Measurements from ENCODE around the gene TFCP2. TPM values are rescaled to one million over a fixed set of nuclear protein-coding genes. Genes with fewer than 3 reads are reported as not detected.

The TFCP2 gene
- total RNA-seq, 1 experiment from 2014 or later = 27.3 TPM

- no peak overlapping the region for H3K9ac ChIP-seq (ENCODE audit: low read length)
- H3F3A ChIP-seq (ENCODE audit: low read length, unreplicated experiment) = no peaks in the 10 kb centered on the region
- H3K9me3 ChIP-seq (ENCODE audit: low read length) = no peaks in the 10 kb centered on the region
- H3K27ac ChIP-seq (ENCODE audit: low read length) = no peak overlapping the region
- DNase-seq (no peak), ATAC-seq (no peak)
- ChIA-PET POLR2A (ENCODE audit: unreplicated experiment) (no interaction called here), CTCF (no interaction called here)
- H3K79me2 ChIP-seq (ENCODE audit: low read length) = no peaks in the 10 kb centered on the region
- H3K27me3 ChIP-seq (ENCODE audit: low read length) = no peaks in the 10 kb centered on the region
- no peaks in the 10 kb centered on the region for H3K9me2 ChIP-seq (replicated peaks; ENCODE audit: low read length)
- no peak overlapping the region for H2AFZ ChIP-seq (ENCODE audit: low read length)
- H3K36me3 ChIP-seq (ENCODE audit: low read depth, low read length) = peaks cover 42% of the 10 kb centered on the region
- no TSS peak for BruUV-seq (replicated peaks)
- intact Hi-C loops (cut with micrococcal nuclease) = loop anchor here (5.0 kb wide), 2 partner anchors 229 to 244 kb away; no protein-coding TSS in a partner anchor
- H4K20me1 ChIP-seq (ENCODE audit: low read length) = no peaks in the 10 kb centered on the region
- H3K4me1 ChIP-seq (ENCODE audit: insufficient read depth, low read length) = no peaks in the 10 kb centered on the region
- H3K4me3 ChIP-seq (ENCODE audit: low read length) = no peak overlapping the region
- no peak overlapping the region for H3K4me2 ChIP-seq (ENCODE audit: low read length)
- TF ChIP-seq EZH2phosphoT487 (IDR thresholded peaks at IDR 0.05; ENCODE audit: borderline replicate concordance, low read length) = no peak
- no peak for TF ChIP-seq EZH2 (IDR thresholded peaks at IDR 0.05; ENCODE audit: low read length, unreplicated experiment)
- no peak for TF ChIP-seq CTCF (conservative IDR thresholded peaks at IDR 0.05; ENCODE audit: low read depth, low read length)
Measured at GRCh38 chr12:51098611-51099010, 74.3 kb downstream of the TFCP2 start.

- Histone ChIP-seq H3K9me3 (ENCODE audit: low read length) (no peaks in the 10 kb centered on the region), H3K79me2 (ENCODE audit: low read length) (no peaks in the 10 kb centered on the region), H3K4me2 (ENCODE audit: low read length) (no peak overlapping the region), H3K36me3 (ENCODE audit: low read depth, low read length) (peaks cover 22% of the 10 kb centered on the region), H2AFZ (ENCODE audit: low read length) (no peak overlapping the region), H3F3A (ENCODE audit: low read length, unreplicated experiment) (no peaks in the 10 kb centered on the region), H3K9me2 (replicated peaks; ENCODE audit: low read length) (no peaks in the 10 kb centered on the region), H3K9ac (ENCODE audit: low read length) (no peak overlapping the region), H4K20me1 (ENCODE audit: low read length) (no peaks in the 10 kb centered on the region), H3K27ac (ENCODE audit: low read length) (no peak overlapping the region), H3K4me3 (ENCODE audit: low read length) (no peak overlapping the region), H3K4me1 (ENCODE audit: insufficient read depth, low read length) (no peaks in the 10 kb centered on the region), H3K27me3 (ENCODE audit: low read length) (no peaks in the 10 kb centered on the region)
- CTCF ChIA-PET = no interaction called here
- no TSS peak for BruUV-seq (replicated peaks)
- TF ChIP-seq CTCF (conservative IDR thresholded peaks at IDR 0.05; ENCODE audit: low read depth, low read length) = no peak
- TF ChIP-seq EZH2 (IDR thresholded peaks at IDR 0.05; ENCODE audit: low read length, unreplicated experiment) = no peak
- TF ChIP-seq EZH2phosphoT487 (IDR thresholded peaks at IDR 0.05; ENCODE audit: borderline replicate concordance, low read length) = no peak
- intact Hi-C loops (cut with micrococcal nuclease) = no loop called here
- no peak for DNase-seq
- POLR2A ChIA-PET (ENCODE audit: unreplicated experiment) = no interaction called here
- no peak for ATAC-seq
Measured at GRCh38 chr12:51090705-51091229, 82.2 kb downstream of the TFCP2 start.

GRCh38 chr12:51087818-51088217, 85.1 kb downstream of the TFCP2 start:
- no peak for ATAC-seq
- intact Hi-C loops (cut with micrococcal nuclease) = no loop called here
- no peak overlapping the region for H2AFZ ChIP-seq (ENCODE audit: low read length)
- H3K4me3 ChIP-seq (ENCODE audit: low read length) = no peak overlapping the region
- DNase-seq = no peak
- ChIA-PET POLR2A (ENCODE audit: unreplicated experiment) (no interaction called here), CTCF (no interaction called here)
- H3K9me2 ChIP-seq (replicated peaks; ENCODE audit: low read length) = no peaks in the 10 kb centered on the region
- no peak overlapping the region for H3K9ac ChIP-seq (ENCODE audit: low read length)
- no peaks in the 10 kb centered on the region for H3K27me3 ChIP-seq (ENCODE audit: low read length)
- no peaks in the 10 kb centered on the region for H3F3A ChIP-seq (ENCODE audit: low read length, unreplicated experiment)
- H3K9me3 ChIP-seq (ENCODE audit: low read length) = no peaks in the 10 kb centered on the region
- H3K79me2 ChIP-seq (ENCODE audit: low read length) = peaks cover 4% of the 10 kb centered on the region
- no peak overlapping the region for H3K27ac ChIP-seq (ENCODE audit: low read length)
- H3K36me3 ChIP-seq (ENCODE audit: low read depth, low read length) = no peaks in the 10 kb centered on the region
- BruUV-seq (replicated peaks) = no TSS peak
- no peaks in the 10 kb centered on the region for H4K20me1 ChIP-seq (ENCODE audit: low read length)
- no peak overlapping the region for H3K4me2 ChIP-seq (ENCODE audit: low read length)
- TF ChIP-seq EZH2 (IDR thresholded peaks at IDR 0.05; ENCODE audit: low read length, unreplicated experiment) = no peak
- TF ChIP-seq CTCF (conservative IDR thresholded peaks at IDR 0.05; ENCODE audit: low read depth, low read length) = no peak
- no peak for TF ChIP-seq EZH2phosphoT487 (IDR thresholded peaks at IDR 0.05; ENCODE audit: borderline replicate concordance, low read length)
- H3K4me1 ChIP-seq (ENCODE audit: insufficient read depth, low read length) = no peaks in the 10 kb centered on the region
